Activated CD4-positive, alpha-beta T cell treated with anti-CD3 and anti-CD28 coated beads for 48 hours (primary cell): ENCODE measurements around the gene RAB6B.

Experiments used
- DNase-seq: peaks from one replicate; pipeline ENCODE4 v3.0.0-alpha.2; 2020

RAB6B gene

DNA sequence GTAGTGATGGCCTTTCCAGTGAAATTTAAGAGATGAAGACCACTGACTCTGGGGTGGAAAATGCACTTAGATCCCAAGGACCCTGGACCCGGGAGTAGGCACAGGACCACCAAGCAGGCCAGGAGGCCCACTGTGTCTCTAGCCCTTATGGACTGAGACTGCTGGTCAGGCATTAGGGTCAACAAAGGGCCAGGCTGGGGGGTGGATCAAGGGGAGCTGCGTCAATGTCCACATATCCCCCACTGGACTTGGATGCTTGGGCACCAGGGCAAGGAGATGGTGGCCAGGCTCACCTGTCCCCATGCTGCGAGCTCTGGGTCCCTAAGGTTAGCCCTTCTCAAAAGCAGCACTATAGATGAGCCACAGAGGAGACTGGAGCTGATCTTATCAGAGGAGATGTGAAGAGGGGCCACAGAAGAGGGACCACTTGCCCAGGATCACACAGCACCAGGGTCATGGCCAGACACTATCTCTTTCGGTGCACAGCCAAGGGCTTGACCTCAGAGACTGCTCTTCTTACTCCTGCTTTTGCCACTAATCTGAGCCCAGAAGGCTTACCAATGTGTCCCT is 14.7 kb downstream of the RAB6B start:
- no peak for DNase-seq

DNA sequence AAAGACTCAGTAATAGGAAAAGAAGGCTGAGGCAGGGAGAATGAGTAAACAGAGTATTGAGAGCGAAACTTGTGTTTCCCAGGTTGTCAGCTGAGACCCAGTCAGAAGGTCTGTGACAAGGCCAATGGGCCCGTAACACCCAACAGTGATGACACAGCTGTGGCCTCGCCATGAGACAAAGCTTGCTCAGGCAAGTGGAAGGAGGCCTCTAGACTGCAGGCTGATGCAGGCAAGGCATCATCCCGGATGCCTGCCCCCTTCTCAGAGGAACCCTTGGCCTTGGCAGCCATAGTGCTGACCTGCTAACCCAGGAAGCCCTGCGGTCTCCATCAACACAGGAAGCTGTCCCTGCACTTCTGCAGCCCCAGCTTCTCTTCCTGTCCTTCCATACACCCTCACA is 15.4 kb downstream of the RAB6B start:
- DNase-seq, result peak; percentile 31

DNA sequence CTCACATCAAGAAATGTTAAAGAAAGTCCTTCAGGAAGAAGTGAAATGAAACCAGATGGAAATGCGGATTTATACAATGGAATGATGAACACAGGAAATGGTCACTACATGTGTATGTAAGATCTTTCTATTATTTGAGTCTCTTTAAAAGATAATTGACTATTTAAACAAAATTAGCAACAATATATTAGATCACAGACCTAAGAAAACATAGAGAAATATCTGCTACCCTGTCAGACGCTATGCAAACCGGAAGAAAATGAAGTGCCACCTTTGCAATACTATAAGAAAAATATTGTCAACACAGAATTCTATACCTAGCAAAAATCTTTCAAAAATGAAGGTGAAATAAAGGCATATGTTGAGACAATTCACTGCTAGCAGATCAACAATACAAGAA is 17.2 kb downstream of the RAB6B start:
- no peak for DNase-seq

DNA sequence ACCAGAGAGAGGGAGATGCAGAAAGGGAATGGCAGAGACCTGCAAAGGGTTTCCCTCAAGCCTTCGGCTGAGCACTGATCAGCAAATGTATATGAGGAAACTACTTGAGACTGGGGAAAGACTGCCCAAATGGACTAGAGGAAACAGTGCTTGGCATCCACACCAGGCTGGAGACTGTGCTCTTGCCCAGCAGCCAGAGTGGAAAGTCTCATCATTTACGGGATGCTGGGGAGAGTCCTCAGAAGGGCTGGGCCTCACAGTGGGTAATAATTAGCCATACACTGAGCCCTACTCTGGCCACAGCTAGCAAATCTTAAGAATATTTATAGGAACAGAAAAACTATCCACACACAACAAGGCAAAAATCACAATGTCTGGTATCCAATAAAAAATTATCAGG is 18.5 kb downstream of the RAB6B start:
- DNase-seq, result no peak

DNA sequence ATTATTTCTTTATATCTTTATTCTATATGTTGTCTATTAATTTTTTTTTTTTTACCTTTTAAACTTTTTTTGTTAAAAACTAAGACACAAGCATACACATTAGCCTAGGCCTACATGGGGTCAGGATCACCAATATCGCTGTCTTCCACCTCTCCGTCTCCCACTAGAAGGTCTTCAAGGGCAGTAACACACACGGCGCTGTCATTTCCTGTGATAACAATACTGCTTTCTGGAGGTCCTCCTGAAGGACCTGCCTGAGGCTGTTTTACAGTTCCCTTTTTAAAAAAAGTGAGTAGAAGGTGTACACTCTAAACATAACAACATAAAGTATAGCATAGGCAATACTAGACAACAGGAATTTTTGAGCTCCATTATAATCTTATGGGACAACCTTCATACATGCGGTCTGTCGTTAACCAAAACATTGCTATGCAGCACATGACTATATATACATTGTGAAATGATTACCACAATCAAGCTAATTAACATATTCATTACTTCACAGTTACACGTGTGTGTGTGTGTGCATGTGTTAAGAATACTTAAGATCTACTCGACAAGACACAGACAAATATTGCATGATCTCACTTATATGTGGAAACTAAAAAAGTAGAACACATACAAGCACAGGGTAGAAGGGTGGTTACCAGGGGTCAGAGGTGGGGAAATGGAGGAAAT is 20.8 kb downstream of the RAB6B start:
- DNase-seq, result no peak

DNA sequence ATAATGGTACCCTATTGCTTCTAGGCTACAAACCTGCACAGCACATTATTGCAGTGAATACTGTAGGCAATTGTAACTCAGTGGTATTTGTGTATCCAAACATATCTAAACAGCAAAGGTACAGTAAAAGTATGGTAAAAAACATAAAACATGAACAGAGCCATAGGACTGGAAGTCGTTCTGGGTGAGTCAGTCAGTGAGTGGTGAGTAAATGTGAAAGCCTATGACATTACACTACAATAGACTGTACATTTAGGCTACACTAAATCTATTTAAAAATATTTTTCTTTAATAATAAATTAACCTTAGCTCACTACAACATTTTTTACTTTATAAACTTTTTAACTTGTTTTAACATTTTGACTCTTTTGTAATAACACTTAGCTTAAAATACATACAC is 21.3 kb downstream of the RAB6B start:
- no peak for DNase-seq

DNA sequence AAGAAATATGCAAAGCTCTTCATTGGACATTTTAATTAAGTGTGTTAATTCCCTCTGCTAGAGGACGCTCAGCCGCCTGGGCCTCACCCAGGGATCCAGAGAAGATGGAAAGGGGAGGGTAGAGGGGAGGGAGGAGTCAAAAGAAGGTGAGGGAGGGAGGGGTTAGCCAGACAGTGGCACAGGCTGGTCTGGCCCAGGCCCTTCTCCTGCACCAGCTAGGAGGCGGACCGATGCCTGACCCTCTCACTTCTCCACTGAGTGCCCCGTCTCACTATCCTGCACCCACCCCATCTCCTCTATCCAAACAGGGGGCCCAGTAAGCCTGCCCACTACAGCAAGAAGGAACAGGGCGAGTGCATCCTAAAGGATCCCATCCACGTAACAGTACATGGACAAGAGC is 22.9 kb downstream of the RAB6B start:
- DNase-seq, result no peak

DNA sequence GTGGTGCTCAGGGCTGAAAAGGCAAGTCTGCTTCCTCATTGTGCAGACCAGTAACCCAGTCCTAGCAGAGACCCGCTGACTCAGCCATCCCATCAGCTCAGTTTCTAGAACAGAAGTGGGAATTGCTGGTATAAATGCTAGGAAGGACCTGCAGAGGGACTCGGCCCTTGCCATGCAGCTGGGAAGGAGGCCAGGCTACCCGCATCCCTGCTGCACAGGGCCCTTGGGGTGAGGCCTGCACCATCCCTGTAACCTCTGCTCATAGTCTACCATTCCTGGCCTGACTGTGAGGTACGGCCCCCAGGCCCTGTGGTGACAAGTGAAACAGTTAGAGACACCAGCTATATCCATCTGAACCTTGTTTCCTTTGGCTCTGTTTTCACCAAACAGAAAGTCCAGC is 23.5 kb downstream of the RAB6B start:
- DNase-seq, result no peak

DNA sequence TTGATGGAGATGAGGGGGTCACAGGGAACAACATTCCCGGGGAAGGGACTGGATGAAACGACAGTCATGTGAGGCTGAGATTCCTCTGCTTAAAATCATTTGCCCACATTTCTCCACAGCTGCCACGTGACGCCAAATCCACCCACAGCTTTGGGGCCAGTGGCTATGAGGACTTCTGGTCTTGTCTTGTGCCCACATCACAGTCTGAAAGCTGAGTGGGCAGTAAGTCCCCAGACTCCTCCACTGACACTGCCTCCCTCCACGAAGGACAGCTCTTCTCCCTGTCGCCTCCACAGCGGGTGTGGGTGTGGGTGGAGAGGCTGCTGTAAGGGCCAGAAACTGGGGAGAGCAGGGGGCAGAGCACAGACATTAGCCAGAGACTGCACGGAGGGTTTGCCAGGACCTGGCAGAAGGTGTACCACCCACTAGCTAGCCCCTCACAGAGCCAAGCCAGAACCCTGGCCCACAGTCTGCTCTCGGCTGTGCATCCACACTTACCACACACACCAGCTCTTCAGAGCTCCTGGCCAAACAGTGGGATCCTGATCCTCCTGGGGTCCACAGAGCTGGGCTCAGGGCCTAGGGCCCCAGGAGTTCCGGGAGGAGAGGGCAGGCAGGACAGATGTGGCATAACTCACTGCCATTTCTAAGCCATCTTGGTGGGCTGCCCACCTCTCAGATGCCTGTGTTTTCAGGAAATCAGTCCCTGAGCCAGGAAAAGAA is 24.2 kb downstream of the RAB6B start:
- no peak for DNase-seq

DNA sequence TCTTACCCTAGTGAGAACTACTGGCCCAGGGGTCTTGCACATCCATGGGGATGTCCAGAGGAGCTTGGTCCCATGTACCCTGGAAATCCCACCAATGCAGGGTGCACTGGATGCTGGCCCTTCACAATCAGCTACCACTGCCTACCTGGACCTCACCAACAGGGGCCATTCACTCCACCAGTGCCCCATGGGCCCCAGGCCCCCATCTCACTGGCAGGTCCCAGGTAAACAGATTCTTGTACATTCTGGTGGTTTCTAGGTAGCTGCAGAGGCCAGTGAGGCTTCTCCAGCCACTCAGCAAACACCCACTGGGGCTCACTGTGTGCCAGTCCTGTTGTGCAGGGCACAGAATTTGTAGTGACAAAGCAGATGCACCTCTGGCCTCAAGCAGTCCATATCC is 24.9 kb downstream of the RAB6B start:
- DNase-seq, result no peak

DNA sequence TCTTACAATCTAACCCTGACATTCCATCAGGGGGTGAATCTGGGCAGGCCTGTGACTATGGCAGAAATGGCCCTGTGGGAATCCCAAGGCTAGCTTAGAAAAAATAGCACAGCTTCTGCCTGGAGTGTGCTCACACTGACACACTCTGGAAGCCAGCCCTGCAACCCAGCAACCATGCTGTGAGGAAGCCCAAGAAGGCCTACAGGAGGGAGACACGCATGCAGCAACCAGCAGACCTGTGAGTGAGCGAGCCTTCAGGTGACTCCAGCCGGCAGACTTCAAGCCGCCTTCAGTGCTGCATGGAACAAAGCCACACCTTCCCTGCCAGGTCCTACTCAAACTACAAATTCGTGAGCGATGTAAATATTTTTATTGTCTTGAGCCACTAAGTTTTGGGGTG is 26.1 kb downstream of the RAB6B start:
- no peak for DNase-seq

DNA sequence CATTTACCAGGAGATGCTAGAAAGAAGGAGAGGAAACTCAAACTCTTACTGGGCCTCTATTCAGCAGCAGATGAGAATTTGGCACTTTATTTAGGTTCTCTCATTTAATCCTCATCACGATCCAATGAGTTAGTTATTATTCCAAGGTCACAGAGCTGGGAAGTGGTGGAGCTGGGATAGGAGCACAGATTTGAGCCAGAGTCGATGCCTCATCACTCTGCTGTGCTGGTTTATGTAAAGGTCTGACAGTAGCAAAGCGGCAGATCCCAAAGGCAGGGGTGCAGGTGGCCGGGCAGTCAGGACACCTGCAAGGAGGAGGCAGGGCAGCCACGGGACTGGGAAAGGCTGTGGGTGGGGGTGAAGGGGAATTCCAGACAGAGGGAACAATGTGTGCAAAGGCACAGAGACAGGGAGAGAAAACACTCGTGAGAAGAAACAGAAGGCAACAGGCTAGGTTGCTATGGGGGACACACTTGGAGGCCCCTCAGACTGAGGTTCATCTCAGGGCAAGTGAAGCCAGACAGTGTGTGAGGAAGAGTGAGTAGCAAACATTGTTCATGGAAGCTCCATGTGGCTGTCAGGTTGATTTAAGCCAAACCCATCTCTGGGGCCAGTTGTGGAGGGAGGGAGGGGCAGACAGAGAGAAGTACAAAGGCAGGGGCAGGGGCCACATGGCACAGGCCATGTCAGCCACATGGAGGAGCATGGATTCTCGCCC is 26.8 kb downstream of the RAB6B start:
- no peak for DNase-seq

DNA sequence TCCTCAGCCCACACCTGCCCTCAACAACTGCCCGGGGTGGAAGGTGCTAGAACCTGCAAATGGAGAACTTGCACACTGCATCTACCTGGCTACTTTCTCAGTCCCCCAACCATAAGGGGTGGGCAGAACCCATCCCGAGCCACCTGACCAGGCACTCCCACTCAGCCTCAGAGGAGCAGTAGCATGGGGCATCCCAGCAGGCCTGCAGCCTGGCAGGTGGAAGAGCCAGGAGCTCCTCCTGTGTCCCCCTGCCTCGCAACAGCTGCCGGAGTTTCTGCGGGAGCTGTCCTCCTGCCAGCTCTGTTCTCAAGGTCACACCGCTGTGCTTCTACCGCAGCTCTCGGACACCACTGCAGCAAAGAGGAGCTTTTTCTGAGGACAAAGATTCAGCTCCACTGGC is 27.5 kb downstream of the RAB6B start:
- no peak for DNase-seq

DNA sequence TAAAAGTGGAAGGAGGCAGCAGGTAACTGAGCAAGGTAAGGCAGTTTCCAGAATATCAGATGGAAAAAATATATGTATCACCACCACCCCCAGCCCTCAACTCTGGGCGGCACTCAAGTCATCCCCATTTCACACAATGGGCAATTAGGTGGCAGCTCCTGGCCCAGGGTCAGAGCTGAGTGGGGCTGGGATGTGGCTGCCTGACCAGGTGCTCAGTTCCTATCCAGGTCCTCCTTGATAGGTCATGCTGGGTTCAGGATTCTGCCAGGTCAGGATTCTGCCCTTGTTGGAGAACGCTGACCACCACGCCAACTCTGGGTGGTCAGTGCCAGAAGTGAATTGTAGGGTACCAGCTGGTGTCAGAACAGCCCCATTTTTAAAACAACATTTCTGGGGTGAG is 29.5 kb downstream of the RAB6B start:
- DNase-seq, result no peak

DNA sequence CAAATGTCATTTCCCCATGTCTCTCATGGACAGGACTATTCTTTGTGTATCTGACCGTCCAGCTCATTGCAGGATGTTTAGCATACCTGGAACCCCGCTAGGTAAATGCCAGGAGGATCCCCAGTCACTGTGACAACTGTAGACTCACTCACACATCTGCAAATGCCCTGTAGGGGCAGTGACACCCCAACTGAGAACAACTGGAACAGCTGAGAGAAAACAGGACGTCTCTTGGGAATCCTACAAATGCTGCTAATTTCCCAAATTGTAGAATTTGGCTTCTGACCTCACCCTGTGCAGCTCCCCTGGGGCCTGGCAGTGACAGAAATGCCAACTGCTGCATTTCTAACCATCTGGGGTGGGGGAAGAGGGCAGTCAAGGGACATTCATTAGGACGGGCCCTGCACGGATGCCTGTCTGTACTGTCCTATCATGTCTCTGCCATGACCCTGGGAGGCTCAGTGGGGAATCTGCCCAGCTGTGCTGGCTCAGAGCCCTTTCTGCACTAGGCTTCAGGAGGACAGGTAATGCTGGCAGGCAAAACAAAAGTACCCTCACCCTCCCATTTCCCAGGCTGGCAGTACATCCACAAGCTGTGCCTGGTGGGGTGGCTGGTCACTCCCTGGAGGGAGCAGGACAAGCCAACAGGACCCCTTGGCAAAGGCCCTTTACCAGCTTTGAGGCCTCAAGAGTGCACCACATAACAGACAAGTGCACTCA is 30.4 kb downstream of the RAB6B start:
- no peak for DNase-seq

DNA sequence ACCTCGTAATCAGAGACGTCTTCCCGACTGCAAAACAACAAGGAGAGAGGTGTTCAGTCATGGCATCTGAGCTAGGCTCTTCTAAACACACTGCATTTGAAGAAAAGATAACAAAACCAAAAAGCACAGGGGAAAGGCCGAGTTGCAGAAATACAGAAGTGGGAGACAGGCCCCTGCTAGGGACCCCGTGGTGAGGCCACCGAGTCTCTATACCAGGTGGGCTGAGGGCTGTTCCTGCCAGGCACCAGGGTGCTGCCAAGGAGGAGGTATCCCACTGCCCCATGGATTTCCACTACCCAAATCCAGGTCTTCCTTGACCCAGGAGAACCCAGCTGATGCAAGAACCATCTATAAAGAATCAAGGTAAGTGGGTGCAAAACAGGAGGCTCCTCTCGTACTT is 31.1 kb downstream of the RAB6B start:
- no peak for DNase-seq

DNA sequence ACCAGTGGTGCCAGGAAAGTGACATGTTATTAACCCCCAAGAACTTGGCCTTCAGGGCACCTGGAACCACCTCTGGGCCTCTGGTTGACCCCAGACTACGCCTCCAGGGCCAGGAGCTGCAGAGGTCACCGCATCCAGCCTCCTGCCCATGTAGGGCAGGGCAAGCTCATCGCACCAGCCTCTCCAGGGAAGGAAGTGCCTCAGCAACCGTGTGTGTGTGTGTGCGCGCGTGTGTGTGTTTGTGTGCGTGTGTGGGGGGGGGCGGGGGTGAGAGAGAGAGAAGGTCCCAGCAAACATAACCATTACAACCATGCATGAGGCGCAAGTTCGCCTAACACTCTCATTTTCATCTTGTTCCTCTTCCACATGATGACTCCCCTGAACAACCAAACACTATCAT is 31.8 kb downstream of the RAB6B start:
- no peak for DNase-seq

DNA sequence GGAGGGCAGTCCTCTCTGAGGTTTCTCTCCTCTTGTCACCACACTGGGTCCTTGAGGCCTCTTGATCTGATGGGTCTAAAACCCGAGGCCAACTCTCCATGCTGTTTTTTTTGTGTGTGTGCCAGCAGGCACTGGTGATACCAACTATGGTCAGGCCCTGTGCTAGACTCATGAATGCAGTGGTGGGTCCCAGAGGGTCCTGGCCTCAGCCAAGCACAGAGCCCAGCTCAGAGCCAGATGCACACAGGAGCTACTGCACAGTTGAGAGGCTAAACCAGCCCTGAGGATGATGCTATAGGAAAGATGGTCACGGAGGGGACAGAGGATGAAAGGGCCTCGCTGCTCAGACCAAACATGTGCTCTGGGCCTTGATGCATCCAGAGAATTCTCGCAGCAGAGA is 33.5 kb downstream of the RAB6B start:
- no peak for DNase-seq

DNA sequence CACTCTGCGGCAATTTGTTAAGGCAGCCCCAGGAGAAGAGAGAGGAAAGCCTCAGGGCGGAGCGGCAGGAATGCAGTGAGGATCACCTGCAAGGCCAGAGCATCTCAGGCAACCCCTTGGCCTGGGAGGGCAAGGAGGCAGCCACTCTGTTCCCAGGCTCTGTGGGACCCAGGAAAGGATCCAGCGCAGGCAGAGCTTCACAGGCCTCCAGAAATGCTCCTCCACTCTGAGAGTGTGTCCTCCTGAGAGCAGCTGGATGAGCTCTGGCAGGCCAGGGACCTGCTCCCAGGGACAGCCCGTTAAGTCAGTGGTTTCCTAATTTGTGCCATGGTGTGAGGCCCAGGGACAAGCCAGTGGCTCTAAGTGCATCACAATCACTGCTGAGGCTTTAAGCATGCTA is 35.2 kb downstream of the RAB6B start:
- no peak for DNase-seq

DNA sequence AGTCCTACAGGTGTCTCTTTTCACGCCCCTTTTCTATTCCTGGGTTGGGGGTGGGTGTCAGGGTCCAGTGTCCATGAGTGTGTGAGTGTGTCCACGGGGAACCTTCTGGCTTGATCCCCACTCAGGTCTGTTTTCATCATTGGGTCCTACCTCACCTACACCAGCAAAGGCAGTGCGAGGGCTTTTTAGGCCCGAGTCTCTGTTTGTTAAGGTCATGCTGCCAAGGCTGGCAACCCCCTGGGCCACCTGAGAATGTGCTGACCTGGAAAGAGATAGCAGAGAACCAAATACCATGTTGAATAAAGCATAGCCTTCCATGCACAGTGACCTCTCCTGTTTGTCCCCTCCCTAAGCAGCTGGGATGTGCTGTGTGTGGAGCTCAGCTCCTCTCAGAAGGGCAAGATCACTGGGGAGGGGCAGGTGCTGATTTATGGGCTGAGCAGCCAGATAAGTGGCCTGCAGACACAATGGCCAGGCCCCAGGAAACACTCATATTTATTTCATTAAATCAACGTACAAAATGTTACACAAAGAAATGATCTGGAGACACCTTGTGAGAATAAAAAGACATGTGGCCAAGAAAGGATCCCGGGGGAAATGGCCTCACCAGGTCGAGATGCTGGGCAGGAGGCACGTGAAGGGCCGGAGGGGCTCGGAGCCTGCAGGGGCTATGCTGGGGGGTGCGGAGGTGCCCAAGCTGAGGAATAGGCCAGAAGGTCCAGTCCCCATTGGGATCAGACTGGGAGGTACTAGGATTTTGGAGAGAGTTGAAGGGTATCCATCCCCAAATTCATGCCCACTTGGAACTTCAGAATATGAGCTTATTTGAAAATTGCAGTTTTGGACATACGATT is 36.1 kb downstream of the RAB6B start:
- DNase-seq, result no peak

DNA sequence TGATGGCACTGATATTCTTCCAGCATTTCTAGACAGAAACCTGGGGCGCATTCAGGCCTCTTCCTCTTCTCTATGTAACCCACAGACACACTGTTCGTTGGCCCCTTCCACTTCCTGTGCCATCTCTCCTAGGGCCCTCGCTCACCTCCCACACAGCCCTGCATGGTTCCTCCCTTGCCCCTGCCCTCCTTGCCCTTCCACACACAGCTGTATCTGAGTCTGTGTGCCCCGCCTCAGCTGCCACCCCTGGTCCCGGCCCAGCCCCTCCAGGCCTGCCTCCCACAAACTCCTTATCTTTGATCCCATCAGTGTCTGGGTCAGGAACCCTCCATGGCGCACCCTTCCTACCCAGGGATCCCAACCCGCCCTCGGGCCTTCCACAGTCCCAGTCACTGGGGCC is 37.9 kb downstream of the RAB6B start:
- DNase-seq, result peak; percentile 10

DNA sequence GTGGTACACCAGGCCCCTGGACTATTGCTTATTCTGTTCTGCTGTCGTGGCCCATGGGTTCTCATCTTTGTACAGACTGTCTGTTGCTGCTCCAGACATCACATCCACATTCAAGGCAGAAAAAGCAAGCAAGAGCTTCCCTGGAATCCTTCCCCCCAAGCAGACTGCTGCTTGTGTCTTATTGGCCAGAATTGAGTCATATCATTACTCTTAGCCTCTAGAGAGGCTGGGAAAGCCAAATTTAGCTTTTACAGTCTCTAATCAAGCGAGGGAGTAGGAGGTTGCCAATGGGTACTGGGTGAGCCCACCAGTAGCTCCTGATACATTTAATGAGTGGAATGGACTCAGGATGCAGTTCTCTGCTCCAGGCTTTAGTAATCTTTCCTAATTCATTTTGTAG is 39.4 kb downstream of the RAB6B start:
- no peak for DNase-seq
